Stimulated activated CD8-positive, alpha-beta memory T cell treated with anti-CD3 and anti-CD28 coated beads, Interleukin-4, amount 100 ng/mL, for 48 hours (primary cell): ENCODE data around the gene MXD4.
"Not testable (repeated sequence)": the region's sequence is repeated elsewhere in the genome, so short reads cannot be mapped to it uniquely, and the experiment has no call there.

Experiments used
- DNase-seq: peaks from one replicate; pipeline ENCODE4 v3.0.0-alpha.2; 2020

The MXD4 gene

DNA sequence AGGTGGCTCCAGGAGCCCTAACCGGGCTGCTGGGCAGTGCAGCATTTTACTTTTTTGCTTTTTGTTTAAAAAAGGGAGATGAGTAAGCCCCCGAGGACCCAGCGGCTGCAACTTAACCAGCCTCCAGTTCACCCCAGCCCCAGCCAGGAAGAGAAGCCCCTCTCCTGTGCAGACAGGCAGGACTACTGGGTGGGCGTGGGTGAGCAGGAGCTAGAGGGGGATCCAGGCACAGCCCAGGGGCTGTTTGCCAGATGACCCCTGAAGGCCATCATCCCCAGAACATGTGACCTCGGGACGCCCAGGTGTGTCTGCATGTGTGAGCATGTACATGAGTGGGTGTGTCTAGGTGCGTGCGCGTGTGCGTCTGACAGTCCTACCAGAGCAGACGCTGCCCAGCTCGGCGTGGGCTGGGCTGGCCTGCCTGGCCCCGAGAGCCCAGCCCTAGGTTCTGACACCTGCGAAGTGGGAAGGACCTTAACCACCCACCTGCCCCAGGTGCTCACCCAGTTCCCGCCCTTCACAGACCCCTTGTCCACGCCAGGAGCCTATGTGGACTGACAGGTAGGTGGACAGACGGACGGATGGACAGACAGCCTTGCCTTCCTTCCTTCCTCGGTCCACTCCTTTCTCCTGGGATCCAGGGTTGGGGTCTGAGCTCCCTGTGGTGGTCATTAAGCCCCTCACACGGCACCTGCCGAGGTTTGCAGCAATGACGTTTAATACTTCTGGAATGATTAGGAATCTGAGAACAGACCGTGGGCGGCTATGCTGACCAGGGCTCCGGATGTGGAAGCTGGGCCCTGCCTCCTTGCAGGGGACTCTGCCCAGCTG, 12.2 kb downstream of the MXD4 start:
- peak; percentile 18 for DNase-seq

DNA sequence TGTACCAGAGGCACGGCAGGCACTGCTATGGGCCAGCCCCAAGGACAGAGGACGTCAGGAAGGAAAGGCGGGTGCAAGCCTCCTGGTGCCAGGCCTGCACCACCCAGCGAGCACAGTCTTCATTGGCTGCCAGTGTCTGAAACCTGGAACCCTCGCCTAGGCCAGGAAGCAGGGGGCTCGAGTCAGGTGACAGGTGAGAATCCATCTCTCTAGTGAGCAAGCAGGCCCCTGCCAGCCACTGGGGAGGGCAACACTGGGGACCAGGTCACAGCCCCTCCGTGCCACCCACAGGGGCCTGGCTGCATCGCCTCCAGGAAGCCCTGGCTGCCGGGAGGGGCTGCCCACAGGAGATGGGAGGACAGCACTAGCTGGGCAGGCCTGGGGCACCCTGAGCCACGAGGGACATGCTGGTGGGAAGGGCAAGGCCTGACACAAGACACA, 13.1 kb downstream of the MXD4 start:
- DNase-seq, result peak; percentile 12

DNA sequence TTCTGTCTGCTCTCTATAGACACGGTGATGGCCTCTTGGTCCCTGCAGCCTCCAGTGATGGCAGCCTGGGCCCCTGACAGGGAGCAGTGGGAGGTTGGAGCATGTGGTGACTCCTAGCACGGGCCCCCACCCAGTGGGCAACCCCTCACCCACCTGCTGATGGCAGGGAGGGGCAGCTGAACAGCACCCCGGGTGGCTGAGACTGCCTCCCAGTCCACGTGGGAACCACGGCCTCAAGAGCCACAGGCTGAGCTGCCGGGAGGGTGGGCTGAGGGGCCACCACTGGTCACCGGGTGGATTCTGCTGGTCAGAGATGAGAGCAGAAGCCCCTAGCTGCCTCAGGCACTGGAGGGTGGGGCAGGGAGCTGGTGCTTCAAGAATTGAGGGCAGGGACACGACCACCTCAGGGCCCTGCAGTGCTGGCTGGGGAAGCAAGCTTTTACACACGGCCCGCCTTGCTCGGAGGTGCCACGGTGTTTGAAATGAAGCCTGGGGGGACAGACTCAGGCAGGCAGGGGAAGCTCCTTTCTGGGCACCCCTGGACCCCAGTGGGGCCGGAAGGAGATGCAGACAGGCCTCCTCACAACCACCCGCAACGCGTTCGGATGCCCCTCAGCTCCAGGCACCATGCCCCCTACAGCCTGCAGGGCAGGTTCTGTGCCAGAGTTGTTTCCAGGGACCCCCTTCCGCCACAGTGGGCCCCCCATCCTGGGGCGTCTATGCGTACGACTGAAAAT, 13.7 kb downstream of the MXD4 start:
- DNase-seq, result peak; percentile 18

DNA sequence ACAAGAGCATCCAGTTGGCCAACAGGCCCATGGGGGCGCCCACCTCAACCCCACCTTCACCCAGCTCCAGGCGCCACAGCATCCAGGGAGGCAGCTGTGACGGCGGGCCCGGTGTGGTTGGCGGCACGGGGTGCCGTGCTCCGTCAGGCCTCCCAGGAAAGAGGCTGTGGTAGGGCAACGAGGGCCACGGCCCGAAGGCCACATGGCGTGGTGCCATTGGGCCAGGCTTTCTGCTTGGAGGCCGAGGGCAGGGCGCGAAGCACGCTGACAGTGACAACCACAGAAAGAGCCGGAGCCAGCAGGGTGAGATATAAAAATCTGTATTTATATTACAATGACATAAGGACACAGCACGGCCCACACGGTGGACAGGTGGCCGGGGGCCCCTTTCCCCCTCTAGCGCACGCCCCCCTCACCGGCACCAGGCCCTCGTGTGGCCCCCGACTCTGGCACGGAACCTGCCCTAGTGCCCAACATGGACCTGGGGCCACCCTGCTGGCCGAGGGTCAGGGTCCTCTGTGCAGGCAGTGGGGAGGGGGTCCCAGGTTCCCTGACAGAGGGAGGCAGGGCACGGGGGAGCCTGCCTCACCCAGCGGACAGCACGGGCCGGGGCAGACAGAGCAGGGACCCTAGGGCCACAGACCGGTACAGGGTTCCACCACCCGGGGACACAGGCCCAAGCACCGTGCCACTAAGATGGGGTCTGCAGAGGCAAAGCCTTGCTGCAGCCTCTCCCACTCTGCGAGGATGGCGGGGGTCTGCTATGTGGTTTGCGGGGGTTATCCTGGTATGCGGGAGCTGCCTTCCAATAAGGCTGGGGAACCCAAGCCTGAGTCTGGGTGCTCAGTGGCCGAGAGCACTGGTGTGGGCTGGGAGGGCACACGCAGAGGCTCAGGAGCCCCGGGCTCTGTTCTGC, 14.5 kb downstream of the MXD4 start:
- peak; percentile 13 for DNase-seq

DNA sequence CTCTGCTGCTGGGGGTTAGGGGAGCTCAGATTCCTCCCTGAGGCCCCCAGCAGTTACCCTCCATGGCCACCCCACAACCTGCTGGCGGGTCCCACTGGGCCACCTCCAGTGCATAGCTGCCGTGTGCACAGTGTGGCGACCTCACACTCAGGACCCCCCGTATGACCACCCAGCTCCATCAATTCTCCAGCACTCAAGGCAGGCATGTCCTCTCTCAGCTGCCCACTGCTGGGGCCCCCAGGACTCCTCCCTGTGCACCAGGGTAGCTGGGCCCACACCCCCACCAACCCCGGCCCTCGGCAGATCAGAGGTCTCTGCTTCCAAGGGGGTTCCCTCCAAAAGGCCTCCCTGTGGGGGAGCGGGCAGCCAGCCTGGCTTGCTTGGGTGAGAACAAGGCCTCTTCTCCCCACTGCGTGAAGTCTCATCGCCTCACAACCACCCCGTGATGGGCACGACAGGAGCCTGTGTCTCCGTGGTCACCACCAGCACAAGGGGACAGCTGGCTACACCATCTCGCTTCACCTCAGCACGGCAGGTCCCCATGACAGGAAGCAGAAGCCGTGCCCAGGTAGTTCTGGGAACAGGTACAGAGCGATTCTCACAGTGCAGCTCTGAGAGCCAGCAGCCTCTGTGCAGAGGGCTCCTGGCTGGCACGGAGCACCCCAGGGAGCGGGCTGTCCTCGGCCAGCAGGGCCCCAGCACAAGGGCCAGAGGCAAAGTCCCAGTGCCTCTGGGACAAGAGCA, 15.4 kb downstream of the MXD4 start:
- peak; percentile 22 for DNase-seq

DNA sequence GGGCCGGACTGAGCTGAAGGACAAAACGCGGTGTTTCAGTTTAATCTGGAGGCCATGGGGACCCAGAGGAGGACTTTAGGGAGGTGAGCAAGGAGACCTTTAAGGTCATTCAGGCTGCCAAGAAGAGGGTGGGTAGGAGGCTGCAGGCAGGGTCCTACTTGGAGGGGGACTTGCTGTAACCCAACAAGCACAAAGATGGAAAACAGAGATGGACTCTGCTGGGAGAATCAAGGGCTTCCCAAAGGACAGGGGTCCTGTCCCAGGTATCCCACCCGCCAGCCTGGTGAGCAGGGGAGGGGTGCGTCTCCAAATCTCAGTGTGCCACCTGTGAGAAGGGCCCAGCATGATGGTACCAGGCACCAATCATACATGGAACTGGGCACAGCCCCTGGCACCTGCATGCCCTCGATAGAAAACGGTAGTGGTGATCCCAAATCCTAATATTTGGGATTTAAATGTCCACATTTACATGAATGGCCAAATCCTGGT, 16.1 kb downstream of the MXD4 start:
- peak; percentile 20 for DNase-seq

DNA sequence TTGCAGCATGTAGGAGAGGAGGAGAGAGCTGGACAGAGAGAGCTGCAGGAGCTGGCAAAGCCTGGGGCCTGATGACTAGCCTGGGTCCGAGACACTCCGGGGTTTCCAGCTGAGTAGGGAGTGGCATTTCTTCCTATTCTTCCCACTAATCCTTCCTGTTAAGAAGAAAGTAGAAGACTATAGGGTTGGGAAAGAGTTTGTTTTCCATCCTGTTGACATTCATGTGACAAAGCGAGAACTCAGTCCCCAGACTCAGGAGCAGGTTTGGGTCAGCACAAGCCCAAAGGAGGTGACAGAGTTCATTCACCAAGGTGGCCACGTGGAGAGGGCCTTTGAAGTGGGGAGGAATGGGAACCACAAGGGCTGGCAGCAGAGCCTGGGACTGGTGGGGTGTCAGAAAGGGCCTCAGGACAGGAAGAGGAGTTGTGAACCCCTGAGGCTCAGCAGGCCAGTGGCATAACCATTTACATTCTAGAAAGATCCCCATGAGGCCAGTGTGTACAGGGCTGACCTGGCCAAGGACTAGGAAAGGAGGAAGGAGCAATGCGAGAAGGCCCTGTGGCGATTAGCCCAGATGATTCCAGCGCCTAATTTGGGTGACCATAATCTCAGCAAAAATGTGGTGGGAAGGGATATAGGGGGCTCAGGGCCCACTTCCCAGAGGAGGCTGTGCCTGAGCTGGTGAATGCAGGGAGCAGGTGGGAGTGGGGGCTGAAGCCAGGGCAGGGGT, 16.7 kb downstream of the MXD4 start:
- peak; percentile 22 for DNase-seq

DNA sequence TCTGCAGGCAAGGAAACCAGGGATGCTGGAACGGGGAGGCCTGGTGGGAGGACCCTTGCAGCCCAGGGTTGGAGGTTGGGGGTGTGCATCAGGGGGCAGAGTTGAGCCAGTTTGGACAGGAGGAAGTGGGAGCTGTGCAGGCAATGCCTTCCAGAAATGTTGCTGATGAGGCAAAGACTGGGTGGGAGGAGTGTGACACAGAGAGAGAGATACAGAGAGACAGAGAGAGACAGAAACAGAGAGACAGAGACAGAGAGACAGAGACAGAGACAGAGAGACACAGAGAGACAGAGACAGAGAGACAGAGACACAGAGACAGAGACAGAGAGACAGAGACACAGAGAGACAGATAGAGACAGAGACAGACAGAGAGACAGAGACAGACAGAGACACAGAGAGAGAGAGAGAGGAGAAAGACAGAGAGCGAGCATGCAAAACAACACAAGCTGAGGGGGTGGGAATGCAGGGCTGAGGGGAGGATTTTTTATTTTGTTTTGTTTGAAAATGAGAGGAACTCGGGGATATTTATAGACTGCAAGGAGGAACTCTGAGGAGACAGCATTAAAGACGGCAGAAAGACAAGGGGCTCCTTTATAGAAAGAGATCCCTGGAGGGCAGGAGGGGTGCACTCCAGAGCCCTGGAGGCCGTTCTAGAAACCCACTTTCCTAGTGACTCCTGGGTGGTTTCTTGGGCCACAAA, 18.1 kb downstream of the MXD4 start:
- peak; percentile 37 for DNase-seq

DNA sequence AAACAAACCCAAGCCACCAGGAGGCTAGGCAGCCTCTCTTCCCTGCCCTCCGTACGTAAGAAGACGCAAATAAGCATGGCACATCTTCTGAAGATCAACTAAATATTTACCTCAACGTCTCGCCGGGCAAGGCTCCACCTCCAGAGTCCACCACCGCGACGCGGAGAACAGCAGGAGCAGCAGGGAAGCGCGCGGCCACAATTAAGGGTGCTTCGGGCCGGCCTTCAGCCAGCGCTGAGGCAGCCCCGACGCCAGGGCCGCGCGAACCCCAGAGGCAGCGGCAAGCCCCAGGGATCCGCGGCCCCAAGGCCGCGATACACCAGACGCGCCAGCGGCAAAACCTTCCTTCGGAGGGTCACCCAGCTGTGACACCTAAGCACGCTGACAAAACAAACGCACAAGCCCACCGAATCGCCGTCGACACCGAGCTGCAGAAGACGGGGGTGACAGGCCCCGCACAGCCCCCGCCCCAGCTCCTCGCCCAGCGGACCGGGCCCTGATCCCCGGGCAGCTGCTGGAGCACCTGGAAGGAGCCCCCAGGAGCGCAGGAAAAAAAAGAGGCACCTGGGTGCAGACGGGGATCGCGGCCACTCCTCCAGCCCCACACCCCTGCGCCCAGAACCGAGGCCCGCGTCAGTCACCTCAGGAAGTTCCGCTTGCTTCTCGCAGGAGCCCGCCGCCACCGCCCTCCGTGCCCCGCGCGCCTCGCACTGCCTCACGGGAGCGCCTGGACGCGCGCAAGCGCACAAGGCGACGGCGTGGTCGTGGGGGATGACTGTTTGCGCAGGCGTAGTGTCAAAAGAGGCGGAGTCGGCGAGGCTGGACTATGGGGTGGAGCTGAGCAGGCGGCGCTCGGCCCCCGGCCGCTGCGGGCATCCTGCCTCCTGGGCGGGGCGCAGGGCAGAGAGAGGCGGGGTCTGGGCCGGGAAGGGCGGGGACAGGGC, 20.2 kb downstream of the MXD4 start, which contains the start of the genes HAUS3 and POLN:
Gene HAUS3 (minus strand): TSS at position 712 of the 944 bp plus-strand sequence. CDS start 1,175 bp downstream, outside the sequence.
Gene POLN (minus strand): TSS at position 712 of the 944 bp plus-strand sequence. CDS start 12,890 bp downstream, outside the sequence.
- peak; percentile 99 for DNase-seq

DNA sequence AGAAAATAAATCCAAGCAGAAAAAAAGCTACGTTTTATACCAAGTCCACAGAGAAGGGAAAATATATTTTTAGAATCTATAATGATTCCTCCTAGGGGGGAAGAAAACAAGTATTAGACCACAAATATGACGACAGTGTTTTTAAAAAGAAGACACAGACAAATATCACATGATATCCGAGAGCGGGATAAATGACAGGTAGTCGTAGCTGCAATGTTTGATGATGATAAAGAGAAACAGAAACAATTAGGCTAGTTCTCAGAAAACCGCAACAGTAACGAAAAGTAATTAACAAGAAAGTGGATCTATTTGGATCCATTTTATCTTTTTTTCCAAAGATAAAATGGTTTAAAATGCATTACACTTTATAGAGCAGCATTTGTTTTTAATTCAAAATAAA, 20.9 kb downstream of the MXD4 start:
- DNase-seq, result no peak

DNA sequence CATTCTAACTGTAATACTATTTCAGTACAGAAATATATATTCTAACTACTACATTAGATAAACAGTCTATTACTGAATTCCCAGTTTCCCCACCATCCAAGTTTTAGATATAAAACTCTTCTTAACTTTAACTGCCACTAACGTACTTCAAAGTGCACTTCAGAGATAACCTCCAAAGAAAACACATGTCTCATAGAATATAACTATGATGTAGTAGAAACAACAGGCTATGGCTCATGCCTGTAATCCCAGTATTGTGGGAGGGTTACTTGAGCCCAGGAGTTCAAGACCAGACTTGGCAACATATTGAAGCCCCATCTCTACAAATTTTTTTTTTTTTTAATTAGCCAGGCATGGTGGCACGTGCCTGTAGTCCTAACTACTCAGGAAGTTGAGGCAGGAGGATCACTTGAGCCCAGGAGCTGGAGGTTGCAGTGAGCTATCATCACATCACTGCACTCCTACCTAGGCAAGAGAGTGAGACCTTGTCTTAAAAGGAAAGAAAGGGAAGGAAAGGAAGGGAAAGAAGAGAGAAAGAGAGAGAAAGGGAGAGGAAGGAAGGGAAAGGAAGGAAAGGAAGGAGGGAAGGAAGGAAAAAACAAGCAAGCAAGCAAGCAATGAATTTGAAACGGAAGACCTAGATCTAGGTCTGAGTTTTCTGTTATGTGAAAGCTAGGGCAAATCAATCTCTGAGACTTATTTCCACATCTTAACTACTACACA, 24.8 kb downstream of the MXD4 start:
- no peak for DNase-seq

DNA sequence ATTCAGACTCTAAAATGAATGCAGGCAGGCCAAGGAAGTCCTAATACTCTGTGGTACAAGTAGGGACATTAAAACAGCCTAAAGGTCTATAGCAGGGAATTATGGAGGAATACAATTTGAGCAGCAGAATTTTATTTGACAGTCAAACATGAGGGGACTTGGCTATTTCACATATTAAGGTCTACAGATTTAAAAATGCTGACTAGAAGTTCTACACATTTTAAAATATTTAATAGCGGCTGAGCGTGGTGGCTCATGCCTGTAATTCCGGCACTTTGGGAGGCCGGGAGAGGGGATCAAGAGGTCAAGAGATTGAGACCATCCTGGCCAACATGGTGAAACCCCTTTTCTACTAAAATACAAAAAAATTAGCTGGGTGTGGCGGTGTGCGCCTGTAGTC, 30.8 kb downstream of the MXD4 start:
- DNase-seq, result no peak

DNA sequence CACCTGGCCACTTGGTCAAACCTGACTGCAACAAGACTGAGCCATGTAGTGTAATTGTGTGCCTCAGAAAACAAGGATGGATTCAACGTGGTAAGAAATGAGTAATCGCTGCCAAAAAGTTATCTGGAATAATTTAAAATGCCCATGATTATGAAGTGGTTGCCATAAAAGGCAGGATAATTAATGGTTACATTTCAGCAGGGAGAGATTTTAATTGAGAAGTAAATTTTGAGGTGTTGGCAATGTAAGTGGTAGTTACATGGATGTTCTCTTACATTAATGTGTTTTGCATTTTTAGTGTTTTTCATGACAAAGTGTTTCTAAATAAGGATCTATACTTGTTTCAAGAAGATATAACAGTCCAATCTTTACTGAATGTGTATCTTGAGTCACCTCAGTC, 35.6 kb downstream of the MXD4 start:
- DNase-seq, result no peak

DNA sequence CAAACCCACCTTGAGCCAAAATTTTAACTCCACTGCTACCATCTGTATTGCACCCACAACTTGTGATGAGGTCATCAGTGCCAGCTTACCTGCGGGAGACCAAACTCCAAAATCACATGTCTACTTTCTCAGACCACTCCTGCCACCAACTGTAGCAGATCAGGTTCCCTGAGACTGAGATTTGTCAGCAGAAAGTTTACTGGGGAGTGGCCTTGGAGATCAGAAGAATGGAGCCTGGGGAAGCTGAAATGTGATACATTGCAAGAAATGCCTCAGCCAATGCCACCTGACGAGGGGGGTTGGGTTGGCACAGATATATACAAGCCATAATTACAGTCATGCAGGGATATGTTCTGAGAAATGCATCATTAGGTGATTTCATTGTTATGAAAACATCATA, 39.1 kb downstream of the MXD4 start:
- DNase-seq, result no peak

DNA sequence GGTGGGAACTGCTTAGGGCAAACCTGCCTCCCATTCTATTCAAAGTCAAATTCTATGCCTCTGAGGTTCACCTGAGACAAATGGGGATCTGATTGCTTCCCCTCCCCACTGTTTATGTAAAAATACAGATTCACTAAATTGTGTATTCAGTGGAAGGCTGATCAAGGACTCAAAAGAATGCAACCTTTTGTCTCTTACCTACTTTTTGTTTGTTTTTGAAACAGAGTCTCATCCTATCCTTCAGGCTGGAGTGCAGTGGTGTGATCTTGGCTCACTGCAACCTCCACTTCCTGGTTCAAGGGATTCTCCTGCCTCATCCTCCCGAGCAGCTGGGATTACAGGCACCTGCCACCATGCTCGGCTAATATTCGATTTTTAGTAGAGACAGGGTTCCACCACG, 40.5 kb downstream of the MXD4 start:
- not testable (repeated sequence) for DNase-seq

DNA sequence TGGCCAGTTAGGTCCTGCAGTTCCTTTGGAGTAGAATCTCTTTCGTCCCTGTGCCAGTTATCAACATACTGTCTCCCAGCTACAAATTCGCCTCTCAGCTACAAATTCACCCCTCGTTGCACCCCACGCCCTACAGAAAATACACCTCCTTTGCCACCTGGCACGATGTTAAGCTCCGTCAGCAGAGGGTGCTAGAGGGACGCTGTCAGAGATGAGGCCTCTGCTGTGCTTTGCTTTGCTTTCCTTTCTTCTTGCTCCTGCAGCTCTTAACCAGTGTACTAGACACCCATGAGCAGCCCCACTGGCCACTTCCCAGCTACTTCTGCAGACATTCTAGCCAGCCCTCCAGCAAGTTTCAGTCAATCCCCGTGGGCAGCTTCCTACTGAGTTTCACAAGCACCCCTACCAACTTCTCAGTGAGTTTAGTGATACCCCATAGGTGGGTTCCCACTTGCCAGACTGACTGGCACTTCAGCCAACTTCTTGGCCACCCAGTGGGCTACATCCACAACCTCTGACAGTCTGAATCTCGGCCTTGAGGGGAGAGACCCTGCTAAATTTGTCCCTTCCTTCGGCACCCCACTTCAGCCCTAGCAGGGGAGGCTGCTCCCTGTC, 41.8 kb downstream of the MXD4 start:
- peak; percentile 88 for DNase-seq

DNA sequence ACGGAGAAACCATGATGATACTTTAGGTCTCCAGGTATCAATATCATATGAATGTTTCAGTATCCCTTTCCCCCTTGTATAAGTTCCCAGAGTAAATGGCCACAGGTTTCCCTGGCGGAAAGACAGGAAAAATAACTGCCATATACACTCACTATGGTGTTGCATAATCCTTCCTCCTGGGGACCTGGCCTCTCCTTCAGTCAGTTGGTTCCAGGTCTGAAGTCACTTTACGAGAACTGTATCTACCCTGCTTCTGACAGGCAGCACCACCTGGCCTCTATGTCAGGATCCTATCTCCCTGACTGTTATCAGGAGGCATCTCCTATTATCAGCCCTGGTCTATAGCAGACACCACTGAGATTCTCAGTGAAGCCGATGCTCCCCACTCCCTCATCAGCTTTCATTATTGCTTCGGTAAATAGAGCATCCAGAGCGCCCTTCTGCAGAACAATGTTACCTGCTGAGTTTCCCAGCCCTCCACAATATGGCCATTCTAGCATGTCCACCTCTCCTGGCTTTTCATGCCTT, 42.6 kb downstream of the MXD4 start:
- no peak for DNase-seq

DNA sequence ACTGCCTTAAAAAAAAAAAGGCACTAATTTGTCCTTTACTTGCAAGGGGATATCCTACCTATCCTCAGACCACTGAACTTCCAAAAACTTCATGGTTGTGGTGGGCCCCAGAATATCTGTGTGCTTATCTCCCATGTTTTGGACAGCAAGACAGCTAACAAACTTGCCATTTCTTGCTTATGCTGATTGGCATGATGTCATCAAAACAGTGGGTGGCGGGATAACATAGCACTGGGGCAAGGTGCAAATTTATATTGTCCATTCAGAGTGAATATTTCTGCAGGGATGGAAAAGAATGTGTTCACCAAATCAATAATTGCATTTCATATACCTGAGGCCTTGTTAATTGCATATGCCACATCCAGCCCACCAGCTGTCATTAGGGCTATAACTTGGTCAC, 43.5 kb downstream of the MXD4 start:
- no peak for DNase-seq
